Caco-2 (cell line): Measurements from ENCODE around the gene TBCB. TPM values are rescaled to one million over a fixed set of nuclear protein-coding genes. Genes with fewer than 3 reads are reported as not detected.
"Not testable (repeated sequence)": the region's sequence is repeated elsewhere in the genome, so short reads cannot be mapped to it uniquely, and the experiment has no call there.

Source experiments
- Bru-seq: library from RNA; stranded (reverse); fragments of 400-500 nt; gene quantifications from one replicate; lab custom pipeline; 2021; lab: Mats Ljungman, UMichigan
- BruChase-seq, 2 experiments: library from RNA; stranded (reverse); fragments of 400-500 nt; gene quantifications; one replicate each; lab custom pipeline; 2021; lab: Mats Ljungman, UMichigan
- BruUV-seq: library from RNA; stranded (reverse); fragments of 400-500 nt; replicated peaks from 2 replicates; lab custom pipeline; 2021; lab: Mats Ljungman, UMichigan
- CTCF ChIA-PET: fragments of 300-600 bp; sonication (Branson Sonifier 250); formaldehyde crosslinking; loops from one replicate; lab custom pipeline; 2022; ENCODE audit warnings: antibody characterized with exemption; lab: Charles Lee
- POLR2A ChIA-PET: fragments of 300-600 bp; sonication (Branson Sonifier 250); formaldehyde crosslinking; loops from one replicate; lab custom pipeline; 2022; ENCODE audit warnings: antibody characterized with exemption; lab: Charles Lee
- DNase-seq, 2 experiments: peaks; one replicate each; pipeline versions ENCODE4 v3.0.0 to v3.0.0-alpha.2; 2020 to 2022
- H3K27me3 ChIP-seq: replicated peaks from 2 replicates; pipeline ENCODE4 v1.6.0; 2011; ENCODE audit warnings: low read length; ENCODE audit not compliant: control insufficient read depth, insufficient read depth
- H3K36me3 ChIP-seq: 2 replicates; pipeline ENCODE4 v1.5.1; 2011; ENCODE audit warnings: low read length; ENCODE audit not compliant: control insufficient read depth, insufficient read depth
- H3K4me1 ChIP-seq: fragments of 250-450 bp; sonication (Bioruptor Pico); 2 replicates; pipeline ENCODE4 v1.5.1; 2020; ENCODE audit warnings: mild to moderate bottlenecking
- H3K4me3 ChIP-seq: 2 replicates; pipeline ENCODE4 v1.5.1; 2011; ENCODE audit warnings: low read depth, mild to moderate bottlenecking, control low read depth, low read length
- H3K9me3 ChIP-seq: fragments of 250-450 bp; sonication (Bioruptor Pico); 2 replicates; pipeline ENCODE4 v1.5.1; 2020; ENCODE audit warnings: mild to moderate bottlenecking, moderate library complexity
- H3K27ac Mint-ChIP-seq: one replicate; pipeline ENCODE4 v1.8.0; 2022; ENCODE audit warnings: mixed read lengths; ENCODE audit not compliant: unreplicated experiment
- H3K27me3 Mint-ChIP-seq: one replicate; pipeline ENCODE4 v1.8.0; 2022; ENCODE audit warnings: mixed read lengths; ENCODE audit not compliant: insufficient read depth, unreplicated experiment
- H3K36me3 Mint-ChIP-seq: one replicate; pipeline ENCODE4 v1.8.0; 2022; ENCODE audit warnings: mild to moderate bottlenecking, mixed read lengths; ENCODE audit not compliant: insufficient read depth, unreplicated experiment
- H3K4me1 Mint-ChIP-seq: one replicate; pipeline ENCODE4 v1.8.0; 2022; ENCODE audit warnings: low read depth, mixed read lengths; ENCODE audit not compliant: unreplicated experiment
- H3K4me3 Mint-ChIP-seq: one replicate; pipeline ENCODE4 v1.8.0; 2022; ENCODE audit warnings: mild to moderate bottlenecking, moderate library complexity, mixed read lengths; ENCODE audit not compliant: unreplicated experiment
- H3K9me3 Mint-ChIP-seq: one replicate; pipeline ENCODE4 v1.8.0; 2022; ENCODE audit warnings: mixed read lengths; ENCODE audit not compliant: unreplicated experiment
- intact Hi-C: fragments of 100-400 bp; cut with micrococcal nuclease; formaldehyde crosslinking; loops from one replicate; pipeline ENCODE4 v1.10.0; 2022; ENCODE audit not compliant: unreplicated experiment
- long read RNA-seq: library from polyadenylated mRNA; stranded (forward); transcript quantifications from one replicate; pipeline ENCODE4 v2.0.0, GENCODE V29; 2022
- total RNA-seq: library from RNA; stranded (reverse); gene quantifications from 2 replicates; pipeline ENCODE4 v1.2.3, GENCODE V29; 2022
- TF ChIP-seq, protein P1 (sequence below), 2 experiments: fragments of 200-600 bp in 1 of 2; IDR thresholded peaks; 1 replicate in 1 of 2; 2 replicates in 1 of 2; pipeline versions ENCODE4 v1.5.1 to v1.8.0; 2011 to 2022; ENCODE audit warnings: antibody characterized with exemption in 1 of 2, control low read depth in 1 of 2, inconsistent platforms in 1 of 2, low read depth in 1 of 2, low read length in 1 of 2, mild to moderate bottlenecking in 1 of 2, moderate library complexity in 1 of 2; ENCODE audit not compliant: insufficient read depth in 1 of 2, severe bottlenecking in 1 of 2, unreplicated experiment in 1 of 2

Gene TBCB, protein sequence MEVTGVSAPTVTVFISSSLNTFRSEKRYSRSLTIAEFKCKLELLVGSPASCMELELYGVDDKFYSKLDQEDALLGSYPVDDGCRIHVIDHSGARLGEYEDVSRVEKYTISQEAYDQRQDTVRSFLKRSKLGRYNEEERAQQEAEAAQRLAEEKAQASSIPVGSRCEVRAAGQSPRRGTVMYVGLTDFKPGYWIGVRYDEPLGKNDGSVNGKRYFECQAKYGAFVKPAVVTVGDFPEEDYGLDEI
- total RNA-seq (173 and 191 TPM in 2 replicates), Bru-seq, nascent RNA (percentile 61 among the genes with signal in this experiment), BruChase-seq, experiment 1, labeled RNA remaining after a 2-hour chase (percentile 66 among the genes with signal in this experiment), BruChase-seq, experiment 2, labeled RNA remaining after a 6-hour chase (percentile 79 among the genes with signal in this experiment)
- long read RNA-seq, transcript TBCB-201 (6 exons, 1,473 nt), result major isoform, 226 of 248 reads
- long read RNA-seq, partial matches to known transcripts, result 7 of 248 reads
- long read RNA-seq, other reads (novel, unspliced or antisense), result 7 of 248 reads

DNA sequence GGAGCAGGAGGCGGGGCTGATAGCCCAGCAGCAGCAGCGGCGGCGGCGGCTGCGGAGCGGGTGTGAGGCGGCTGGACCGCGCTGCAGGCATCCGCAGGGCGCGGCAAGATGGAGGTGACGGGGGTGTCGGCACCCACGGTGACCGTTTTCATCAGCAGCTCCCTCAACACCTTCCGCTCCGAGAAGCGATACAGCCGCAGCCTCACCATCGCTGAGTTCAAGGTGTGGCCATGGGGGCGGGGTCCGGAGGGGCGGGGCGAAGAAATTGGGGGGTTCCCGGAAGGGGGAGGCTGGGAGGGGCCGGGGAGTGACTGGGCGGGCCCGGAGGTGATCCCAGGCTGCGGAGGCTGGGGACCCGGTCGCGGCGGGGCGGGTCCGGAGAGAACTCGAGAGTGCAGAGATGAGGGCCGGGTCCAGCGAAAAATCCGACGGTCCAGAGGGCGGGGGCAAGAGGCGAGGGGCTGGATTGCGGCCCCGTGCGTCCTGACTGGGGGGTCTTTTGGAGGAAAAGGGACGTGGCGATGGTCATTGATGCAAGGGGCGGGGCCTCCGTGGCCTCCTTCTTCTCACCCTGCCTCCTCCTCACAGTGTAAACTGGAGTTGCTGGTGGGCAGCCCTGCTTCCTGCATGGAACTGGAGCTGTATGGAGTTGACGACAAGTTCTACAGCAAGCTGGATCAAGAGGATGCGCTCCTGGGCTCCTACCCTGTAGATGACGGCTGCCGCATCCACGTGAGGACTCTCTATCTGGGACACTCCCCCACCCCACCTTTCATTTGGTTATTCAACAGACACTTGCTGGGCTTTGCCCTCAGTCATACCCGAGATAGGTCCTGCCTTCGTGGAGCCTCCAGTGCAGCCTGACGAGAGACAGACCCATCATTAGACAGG is at the start of gene TBCB:
Gene TBCB (plus strand): TSS at position 16 of the 891 bp plus-strand sequence. CDS start 93 bp downstream, at position 109.
- intact Hi-C loops, result loop anchor here (1.0 to 2.0 kb wide), 5 partner anchors 12 to 184 kb away; partner anchors contain the start of genes ALKBH6, THAP8 and WDR62
- no peak for DNase-seq
- TF ChIP-seq, protein P1, sequence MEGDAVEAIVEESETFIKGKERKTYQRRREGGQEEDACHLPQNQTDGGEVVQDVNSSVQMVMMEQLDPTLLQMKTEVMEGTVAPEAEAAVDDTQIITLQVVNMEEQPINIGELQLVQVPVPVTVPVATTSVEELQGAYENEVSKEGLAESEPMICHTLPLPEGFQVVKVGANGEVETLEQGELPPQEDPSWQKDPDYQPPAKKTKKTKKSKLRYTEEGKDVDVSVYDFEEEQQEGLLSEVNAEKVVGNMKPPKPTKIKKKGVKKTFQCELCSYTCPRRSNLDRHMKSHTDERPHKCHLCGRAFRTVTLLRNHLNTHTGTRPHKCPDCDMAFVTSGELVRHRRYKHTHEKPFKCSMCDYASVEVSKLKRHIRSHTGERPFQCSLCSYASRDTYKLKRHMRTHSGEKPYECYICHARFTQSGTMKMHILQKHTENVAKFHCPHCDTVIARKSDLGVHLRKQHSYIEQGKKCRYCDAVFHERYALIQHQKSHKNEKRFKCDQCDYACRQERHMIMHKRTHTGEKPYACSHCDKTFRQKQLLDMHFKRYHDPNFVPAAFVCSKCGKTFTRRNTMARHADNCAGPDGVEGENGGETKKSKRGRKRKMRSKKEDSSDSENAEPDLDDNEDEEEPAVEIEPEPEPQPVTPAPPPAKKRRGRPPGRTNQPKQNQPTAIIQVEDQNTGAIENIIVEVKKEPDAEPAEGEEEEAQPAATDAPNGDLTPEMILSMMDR (IDR thresholded peaks at IDR 0.05; ENCODE audit: insufficient read depth in 1 of 2, low read depth in 1 of 2, low read length in 1 of 2, severe bottlenecking in 1 of 2, unreplicated experiment in 1 of 2), result no peak
- Mint-ChIP-seq H3K9me3 (no peaks in the 10 kb centered on the region), H3K4me3 (peak within 1 kb of the TSS; percentile 92), H3K36me3 (peaks cover 71% of the 10 kb centered on the region), H3K4me1 (peaks cover 36% of the 10 kb centered on the region), H3K27me3 (no peaks in the 10 kb centered on the region), H3K27ac (peak within 1 kb of the TSS; percentile 96)
- H3K4me3 ChIP-seq, result peak within 1 kb of the TSS; percentile 92
- H3K36me3 ChIP-seq, result peaks cover 9% of the 10 kb centered on the region; the same call in 1 of the 2 replicates
- H3K9me3 ChIP-seq, result no peaks in the 10 kb centered on the region
- H3K4me1 ChIP-seq, result peaks cover 16% of the 10 kb centered on the region; the same call in 1 of the 2 replicates
- ChIA-PET CTCF (interaction anchor here (1.0 to 2.2 kb wide), 3 partner anchors 12 to 60 kb away, joined by 3 to 27 read pairs (median 3); no protein-coding TSS in a partner anchor), POLR2A (interaction anchor here (0.7 to 1.9 kb wide), 9 partner anchors 9 to 468 kb away, joined by 3 to 13 read pairs (median 4); partner anchors contain the start of genes ALKBH6, COX6B1, THAP8 and ZNF146)
- TSS peak; percentile 51 for BruUV-seq
- H3K27me3 ChIP-seq, result no peaks in the 10 kb centered on the region

DNA sequence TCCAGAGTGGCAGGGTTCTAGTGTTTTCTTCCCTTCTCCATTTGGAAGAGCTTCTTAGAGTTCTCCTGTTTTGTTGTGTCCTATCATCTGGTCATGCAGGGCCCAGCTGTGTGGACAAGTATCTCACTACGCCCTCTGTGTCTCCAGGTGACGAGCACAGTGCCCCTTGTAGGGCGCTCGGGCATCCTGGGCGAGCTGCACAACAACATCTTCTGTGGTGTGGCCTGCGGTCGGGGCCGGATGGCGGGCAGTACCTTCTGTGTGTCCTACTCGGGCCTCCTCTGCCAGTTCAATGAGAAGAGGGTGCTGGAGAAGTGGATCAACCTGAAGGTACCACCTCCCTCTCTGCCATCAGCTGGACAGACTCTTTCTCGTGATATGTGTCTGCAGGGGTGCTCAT is 47.6 kb upstream of the TBCB start:
- Histone ChIP-seq H3K9me3 (no peaks in the 10 kb centered on the region), H3K36me3 (peaks cover 2% of the 10 kb centered on the region; the same call in 1 of the 2 replicates), H3K4me1 (no peaks in the 10 kb centered on the region), H3K27me3 (no peaks in the 10 kb centered on the region), H3K4me3 (no peak overlapping the region)
- peaks cover 83% of the 10 kb centered on the region for H3K36me3 Mint-ChIP-seq
- no peak overlapping the region for H3K4me3 Mint-ChIP-seq
- no peaks in the 10 kb centered on the region for H3K27me3 Mint-ChIP-seq
- DNase-seq, result no peak
- no peaks in the 10 kb centered on the region for H3K9me3 Mint-ChIP-seq
- TF ChIP-seq, protein P1 (IDR thresholded peaks at IDR 0.05; ENCODE audit: insufficient read depth in 1 of 2, low read depth in 1 of 2, low read length in 1 of 2, severe bottlenecking in 1 of 2, unreplicated experiment in 1 of 2), result no peak
- ChIA-PET CTCF (no interaction called here), POLR2A (no interaction called here)
- no peak overlapping the region for H3K27ac Mint-ChIP-seq
- no peaks in the 10 kb centered on the region for H3K4me1 Mint-ChIP-seq
- no TSS peak for BruUV-seq
- intact Hi-C loops, result no loop called here

DNA sequence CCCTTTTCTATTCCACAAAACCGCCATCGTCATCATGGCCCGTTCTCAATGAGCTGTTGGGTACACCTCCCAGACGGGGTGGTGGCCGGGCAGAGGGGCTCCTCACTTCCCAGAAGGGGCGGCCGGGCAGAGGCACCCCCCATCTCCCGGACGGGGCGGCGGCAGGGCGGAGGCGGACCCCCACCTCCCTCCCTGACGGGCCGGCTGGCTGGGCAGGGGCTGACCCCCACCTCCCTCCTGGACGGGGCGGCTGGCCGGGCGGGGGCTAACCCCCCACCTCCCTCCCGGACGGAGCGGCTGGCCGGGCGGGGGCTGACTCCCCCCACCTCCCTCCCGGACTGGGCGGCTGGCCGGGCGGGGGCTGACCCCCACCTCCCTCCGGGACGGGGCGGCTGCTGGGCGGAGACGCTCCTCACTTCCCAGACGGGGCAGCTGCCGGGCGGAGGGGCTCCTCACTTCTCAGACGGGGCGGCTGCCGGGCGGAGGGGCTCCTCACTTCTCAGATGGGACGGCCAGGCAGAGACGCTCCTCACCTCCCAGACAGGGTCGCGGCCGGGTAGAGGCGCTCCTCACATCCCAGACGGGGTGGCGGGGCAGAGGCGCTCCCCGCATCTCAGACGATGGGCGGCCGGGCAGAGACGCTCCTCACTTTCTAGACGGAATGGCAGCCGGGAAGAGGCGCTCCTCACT is 46.3 kb upstream of the TBCB start:
- H3K4me1 ChIP-seq, H3K9me3 ChIP-seq, H3K27me3 Mint-ChIP-seq, H3K4me1 Mint-ChIP-seq, H3K4me3 Mint-ChIP-seq, BruUV-seq, H3K4me3 ChIP-seq, H3K27me3 ChIP-seq, DNase-seq, POLR2A ChIA-PET, intact Hi-C loops, H3K9me3 Mint-ChIP-seq, CTCF ChIA-PET, H3K36me3 ChIP-seq, H3K27ac Mint-ChIP-seq: not testable (repeated sequence)
- peaks cover 78% of the 10 kb centered on the region for H3K36me3 Mint-ChIP-seq
